Measurements from ENCODE around the gene IL9. TPM values are rescaled to one million over a fixed set of nuclear protein-coding genes. Genes with fewer than 3 reads are reported as not detected.

The IL9 gene
- total and polyA plus RNA-seq, 2 experiments from 2014 or later: not detected

DNA sequence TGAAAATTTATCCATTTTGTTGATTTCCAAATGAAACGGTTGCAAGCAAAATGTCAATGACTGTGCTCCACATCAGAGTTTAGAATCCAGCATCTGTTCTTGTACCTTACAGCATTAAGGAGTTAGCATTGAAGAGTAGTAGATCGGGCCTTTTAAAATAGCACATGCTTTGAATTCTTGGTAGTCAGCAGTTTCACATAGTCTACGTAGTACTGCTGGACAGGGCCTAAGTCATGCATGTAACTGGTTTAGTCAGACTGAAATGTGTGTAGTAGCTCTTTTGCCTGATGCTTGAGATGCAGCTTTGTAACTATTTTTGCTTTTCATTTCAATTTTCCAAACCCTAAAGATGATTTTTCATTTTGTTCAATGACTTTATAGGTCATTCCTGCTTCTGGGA lies 39.3 kb upstream of the IL9 start:
- Histone ChIP-seq H3K79me2 (no peaks in the 10 kb centered on the region), H3K36me3 (replicated peaks; ENCODE audit: insufficient read depth, low read depth) (no peaks in the 10 kb centered on the region), H3K9me2 (replicated peaks; ENCODE audit: insufficient read depth) (no peaks in the 10 kb centered on the region), H3K4me1 (ENCODE audit: insufficient read depth) (no peaks in the 10 kb centered on the region), H3K27ac (no peak overlapping the region), H3K4me2 (no peak overlapping the region), H2AFZ (no peak overlapping the region), H4K20me1 (ENCODE audit: insufficient read depth, poor library complexity, severe bottlenecking) (no peaks in the 10 kb centered on the region), H3K9me3 (ENCODE audit: low read depth) (no peaks in the 10 kb centered on the region), H3K27me3 (peaks cover 31% of the 10 kb centered on the region), H3K4me3 (no peak overlapping the region)
- WGBS (ENCODE audit: low lambda C conversion rate, missing lambda C conversion rate): 63% methylated on average over 3 of the region's 3 CpGs
- TF ChIP-seq, protein P1, sequence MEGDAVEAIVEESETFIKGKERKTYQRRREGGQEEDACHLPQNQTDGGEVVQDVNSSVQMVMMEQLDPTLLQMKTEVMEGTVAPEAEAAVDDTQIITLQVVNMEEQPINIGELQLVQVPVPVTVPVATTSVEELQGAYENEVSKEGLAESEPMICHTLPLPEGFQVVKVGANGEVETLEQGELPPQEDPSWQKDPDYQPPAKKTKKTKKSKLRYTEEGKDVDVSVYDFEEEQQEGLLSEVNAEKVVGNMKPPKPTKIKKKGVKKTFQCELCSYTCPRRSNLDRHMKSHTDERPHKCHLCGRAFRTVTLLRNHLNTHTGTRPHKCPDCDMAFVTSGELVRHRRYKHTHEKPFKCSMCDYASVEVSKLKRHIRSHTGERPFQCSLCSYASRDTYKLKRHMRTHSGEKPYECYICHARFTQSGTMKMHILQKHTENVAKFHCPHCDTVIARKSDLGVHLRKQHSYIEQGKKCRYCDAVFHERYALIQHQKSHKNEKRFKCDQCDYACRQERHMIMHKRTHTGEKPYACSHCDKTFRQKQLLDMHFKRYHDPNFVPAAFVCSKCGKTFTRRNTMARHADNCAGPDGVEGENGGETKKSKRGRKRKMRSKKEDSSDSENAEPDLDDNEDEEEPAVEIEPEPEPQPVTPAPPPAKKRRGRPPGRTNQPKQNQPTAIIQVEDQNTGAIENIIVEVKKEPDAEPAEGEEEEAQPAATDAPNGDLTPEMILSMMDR (IDR thresholded peaks at IDR 0.05; ENCODE audit: poor library complexity): no peak
- peak; percentile 10 for DNase-seq (ENCODE audit: low spot score)

DNA sequence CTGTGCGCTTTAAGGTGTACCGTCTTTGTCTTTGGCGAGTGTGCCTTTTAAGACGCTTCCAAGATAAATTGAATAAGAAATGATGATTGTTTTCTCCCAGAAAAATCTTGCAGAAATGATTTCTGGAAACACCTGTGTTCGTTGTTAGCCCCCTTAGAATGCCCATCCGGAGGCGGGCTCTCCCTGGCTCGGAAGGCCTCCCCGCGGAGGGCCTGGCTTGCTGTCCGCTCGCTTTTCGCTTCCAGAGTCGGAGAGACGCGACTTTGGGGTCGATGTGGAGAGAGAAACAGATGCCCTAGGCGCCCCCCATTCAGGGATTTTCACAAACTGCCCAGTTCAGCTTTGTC lies 35.3 kb upstream of the IL9 start:
- Histone ChIP-seq H3K27ac (no peak overlapping the region), H3K27me3 (peaks cover 45% of the 10 kb centered on the region), H2AFZ (peak overlapping the region; percentile 69), H3K4me3 (peak overlapping the region; percentile 50), H3K79me2 (no peaks in the 10 kb centered on the region), H3K4me1 (ENCODE audit: insufficient read depth) (no peaks in the 10 kb centered on the region), H3K9me3 (ENCODE audit: low read depth) (no peaks in the 10 kb centered on the region), H3K9me2 (replicated peaks; ENCODE audit: insufficient read depth) (no peaks in the 10 kb centered on the region), H4K20me1 (ENCODE audit: insufficient read depth, poor library complexity, severe bottlenecking) (no peaks in the 10 kb centered on the region), H3K36me3 (replicated peaks; ENCODE audit: insufficient read depth, low read depth) (no peaks in the 10 kb centered on the region), H3K4me2 (peak overlapping the region; percentile 86)
- 15% methylated on average over 18 of the region's 18 CpGs for WGBS (ENCODE audit: low lambda C conversion rate, missing lambda C conversion rate)
- DNase-seq (ENCODE audit: low spot score): no peak
- TF ChIP-seq, protein P1 (IDR thresholded peaks at IDR 0.05; ENCODE audit: poor library complexity): no peak
- TF ChIP-seq EZH2 (IDR thresholded peaks at IDR 0.05; ENCODE audit: borderline replicate concordance): no peak

- Histone ChIP-seq H4K20me1 (ENCODE audit: insufficient read depth, poor library complexity, severe bottlenecking) (no peaks in the 10 kb centered on the region), H3K4me2 (peak overlapping the region; percentile 86), H3K9me2 (replicated peaks; ENCODE audit: insufficient read depth) (no peaks in the 10 kb centered on the region), H3K4me3 (peak overlapping the region; percentile 50), H3K36me3 (replicated peaks; ENCODE audit: insufficient read depth, low read depth) (no peaks in the 10 kb centered on the region), H3K27me3 (peaks cover 45% of the 10 kb centered on the region), H3K79me2 (no peaks in the 10 kb centered on the region), H3K27ac (no peak overlapping the region), H3K4me1 (ENCODE audit: insufficient read depth) (no peaks in the 10 kb centered on the region), H3K9me3 (ENCODE audit: low read depth) (no peaks in the 10 kb centered on the region), H2AFZ (peak overlapping the region; percentile 69)
- WGBS (ENCODE audit: low lambda C conversion rate, missing lambda C conversion rate): 4% methylated on average over 56 of the region's 99 CpGs
- peak; percentile 73 for TF ChIP-seq EZH2 (IDR thresholded peaks at IDR 0.05; ENCODE audit: borderline replicate concordance)
- TF ChIP-seq, protein P1 (IDR thresholded peaks at IDR 0.05; ENCODE audit: poor library complexity): no peak
- no peak for TF ChIP-seq EZH2phosphoT487 (IDR thresholded peaks at IDR 0.05; ENCODE audit: low read depth, severe bottlenecking, unreplicated experiment)
- DNase-seq (ENCODE audit: low spot score): peak; percentile 43
These were observed 34.6 kb upstream of the IL9 start for GRCh38 chr5:135930029-135930948.

Data from hepatocyte (in vitro differentiated cells).